ENCODE measurements around the gene MMP10. TPM values are rescaled to one million over a fixed set of nuclear protein-coding genes. Genes with fewer than 3 reads are reported as not detected.

The MMP10 gene
- total RNA-seq, 1 donor from 2014 or later, result not detected

DNA sequence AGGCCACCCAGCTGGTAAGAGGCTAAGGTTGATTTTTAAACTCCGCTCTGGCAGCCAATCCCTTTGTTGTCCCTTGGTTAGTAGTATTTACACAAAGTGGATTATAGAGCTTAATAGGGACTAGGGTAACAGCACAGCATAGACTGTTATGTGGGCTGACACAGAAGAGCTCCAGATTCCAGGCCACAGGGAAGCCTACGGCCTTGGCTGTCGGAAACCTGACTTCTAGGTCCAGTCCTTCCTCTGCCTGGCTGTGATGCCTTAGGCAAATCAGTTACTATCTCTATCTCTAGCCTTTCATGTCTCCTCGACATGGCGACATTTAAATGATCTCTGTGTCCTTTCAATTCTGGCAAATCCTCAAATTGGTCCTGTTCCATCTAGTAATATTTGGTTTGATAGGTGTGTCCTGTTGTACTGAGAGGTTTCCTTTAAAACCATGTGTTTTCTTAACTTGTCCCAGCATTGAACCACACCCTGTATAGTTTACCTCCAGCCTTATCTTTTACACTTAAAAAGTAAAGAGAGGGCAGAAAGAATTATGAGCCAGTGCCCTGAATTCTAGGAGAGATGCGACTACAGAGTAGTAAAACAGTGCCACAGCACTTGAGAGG, 13.4 kb upstream of the MMP10 start:
- TF ChIP-seq, protein P1, sequence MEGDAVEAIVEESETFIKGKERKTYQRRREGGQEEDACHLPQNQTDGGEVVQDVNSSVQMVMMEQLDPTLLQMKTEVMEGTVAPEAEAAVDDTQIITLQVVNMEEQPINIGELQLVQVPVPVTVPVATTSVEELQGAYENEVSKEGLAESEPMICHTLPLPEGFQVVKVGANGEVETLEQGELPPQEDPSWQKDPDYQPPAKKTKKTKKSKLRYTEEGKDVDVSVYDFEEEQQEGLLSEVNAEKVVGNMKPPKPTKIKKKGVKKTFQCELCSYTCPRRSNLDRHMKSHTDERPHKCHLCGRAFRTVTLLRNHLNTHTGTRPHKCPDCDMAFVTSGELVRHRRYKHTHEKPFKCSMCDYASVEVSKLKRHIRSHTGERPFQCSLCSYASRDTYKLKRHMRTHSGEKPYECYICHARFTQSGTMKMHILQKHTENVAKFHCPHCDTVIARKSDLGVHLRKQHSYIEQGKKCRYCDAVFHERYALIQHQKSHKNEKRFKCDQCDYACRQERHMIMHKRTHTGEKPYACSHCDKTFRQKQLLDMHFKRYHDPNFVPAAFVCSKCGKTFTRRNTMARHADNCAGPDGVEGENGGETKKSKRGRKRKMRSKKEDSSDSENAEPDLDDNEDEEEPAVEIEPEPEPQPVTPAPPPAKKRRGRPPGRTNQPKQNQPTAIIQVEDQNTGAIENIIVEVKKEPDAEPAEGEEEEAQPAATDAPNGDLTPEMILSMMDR (IDR thresholded peaks at IDR 0.05; ENCODE audit: unreplicated experiment), result no peak
- Mint-ChIP-seq H3K4me1 (ENCODE audit: low read depth) (no peaks in the 10 kb centered on the region), H3K9me3 (ENCODE audit: low read depth) (no peaks in the 10 kb centered on the region), H3K27me3 (no peaks in the 10 kb centered on the region), H3K27ac (no peak overlapping the region), H3K4me3 (ENCODE audit: low read depth) (no peak overlapping the region), H3K36me3 (ENCODE audit: insufficient read depth) (no peaks in the 10 kb centered on the region)
- DNase-seq (ENCODE audit: low spot score, unreplicated experiment), result no peak

DNA sequence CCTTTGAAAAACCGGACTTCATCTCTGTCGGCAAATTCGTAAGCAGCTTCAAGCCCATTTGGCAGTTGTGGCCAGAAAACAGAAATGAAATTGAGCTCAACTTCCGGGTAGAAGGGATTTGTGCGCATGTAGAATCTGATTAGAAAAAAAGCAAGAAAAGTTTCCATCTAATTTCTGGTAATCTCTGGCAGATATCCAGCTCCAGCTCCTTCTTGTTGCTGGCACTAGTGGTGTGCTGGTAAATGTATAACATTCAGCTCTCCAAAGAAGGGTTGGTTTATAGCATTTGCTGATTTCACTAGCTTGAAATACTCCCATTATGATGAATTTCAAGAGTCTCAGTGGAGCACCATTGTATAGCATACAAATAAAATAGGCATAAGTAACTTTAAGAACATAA, 12.2 kb upstream of the MMP10 start:
- Mint-ChIP-seq H3K27ac (no peak overlapping the region), H3K9me3 (ENCODE audit: low read depth) (no peaks in the 10 kb centered on the region), H3K36me3 (ENCODE audit: insufficient read depth) (no peaks in the 10 kb centered on the region)

GRCh38 chr11:102791271-102792036, 11.0 kb upstream of the MMP10 start:
- H3K4me3 Mint-ChIP-seq (ENCODE audit: low read depth), result no peak overlapping the region
- no peaks in the 10 kb centered on the region for H3K4me1 Mint-ChIP-seq (ENCODE audit: low read depth)
- H3K27me3 Mint-ChIP-seq, result peaks cover 5% of the 10 kb centered on the region
- no peak overlapping the region for H3K27ac Mint-ChIP-seq
- no peaks in the 10 kb centered on the region for H3K9me3 Mint-ChIP-seq (ENCODE audit: low read depth)
- TF ChIP-seq, protein P1 (IDR thresholded peaks at IDR 0.05; ENCODE audit: unreplicated experiment), result no peak
- no peaks in the 10 kb centered on the region for H3K36me3 Mint-ChIP-seq (ENCODE audit: insufficient read depth)
- DNase-seq (ENCODE audit: low spot score, unreplicated experiment), result no peak

More for the DNA sequence above, 12.2 kb upstream of the MMP10 start:
- TF ChIP-seq, protein P1 (IDR thresholded peaks at IDR 0.05; ENCODE audit: unreplicated experiment), result no peak
- no peak overlapping the region for H3K4me3 Mint-ChIP-seq (ENCODE audit: low read depth)
- peaks cover 5% of the 10 kb centered on the region for H3K27me3 Mint-ChIP-seq
- no peak for DNase-seq (ENCODE audit: low spot score, unreplicated experiment)
- H3K4me1 Mint-ChIP-seq (ENCODE audit: low read depth), result no peaks in the 10 kb centered on the region

DNA sequence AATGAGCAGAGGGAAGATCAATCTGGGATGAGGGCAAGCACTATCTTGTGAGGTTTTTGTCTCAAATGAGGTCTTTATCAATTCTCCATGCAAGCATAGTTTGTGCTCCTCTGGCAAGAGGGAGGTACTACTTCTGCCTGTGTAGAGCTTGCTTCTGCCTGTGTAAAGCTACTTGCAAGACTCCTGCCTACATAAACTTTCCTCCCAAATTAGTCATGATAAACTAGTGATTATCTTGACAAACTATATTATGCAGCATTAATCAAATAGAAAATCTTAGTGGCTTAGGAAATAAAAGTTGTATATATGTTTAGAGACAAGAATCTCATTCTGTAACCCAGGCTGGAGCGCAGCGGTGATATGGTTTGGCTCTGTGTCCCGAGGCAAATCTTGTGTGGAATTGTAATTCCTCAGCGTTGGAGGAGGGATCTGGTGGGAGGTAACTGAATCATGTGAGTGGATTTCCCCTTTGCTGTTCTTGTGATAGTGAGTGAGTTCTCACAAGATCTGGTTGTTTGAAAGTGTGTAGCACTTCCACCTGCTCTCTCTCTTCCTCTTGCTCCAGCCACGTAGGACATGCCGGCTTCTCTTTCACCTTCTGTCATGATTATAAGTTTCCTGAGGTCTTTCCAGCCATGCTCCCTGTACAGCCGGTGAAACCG, 8.0 kb upstream of the MMP10 start:
- no peaks in the 10 kb centered on the region for H3K9me3 Mint-ChIP-seq (ENCODE audit: low read depth)
- H3K27ac Mint-ChIP-seq, result no peak overlapping the region
- H3K27me3 Mint-ChIP-seq, result peaks cover 5% of the 10 kb centered on the region
- no peaks in the 10 kb centered on the region for H3K36me3 Mint-ChIP-seq (ENCODE audit: insufficient read depth)
- H3K4me3 Mint-ChIP-seq (ENCODE audit: low read depth), result no peak overlapping the region
- no peaks in the 10 kb centered on the region for H3K4me1 Mint-ChIP-seq (ENCODE audit: low read depth)
- TF ChIP-seq, protein P1 (IDR thresholded peaks at IDR 0.05; ENCODE audit: unreplicated experiment), result no peak
- DNase-seq (ENCODE audit: low spot score, unreplicated experiment), result no peak

GRCh38 chr11:102784380-102784779, 4.0 kb upstream of the MMP10 start:
- TF ChIP-seq, protein P1 (IDR thresholded peaks at IDR 0.05; ENCODE audit: unreplicated experiment), result no peak
- Mint-ChIP-seq H3K27ac (no peak overlapping the region), H3K9me3 (ENCODE audit: low read depth) (no peaks in the 10 kb centered on the region), H3K36me3 (ENCODE audit: insufficient read depth) (no peaks in the 10 kb centered on the region), H3K4me3 (ENCODE audit: low read depth) (no peak overlapping the region), H3K27me3 (peaks cover 5% of the 10 kb centered on the region), H3K4me1 (ENCODE audit: low read depth) (peaks cover 14% of the 10 kb centered on the region)
- DNase-seq (ENCODE audit: low spot score, unreplicated experiment), result no peak

Data from progenitor cell of endocrine pancreas (in vitro differentiated cells).